Measurements from ENCODE around the gene ECM2.
A peak's percentile ranks its signal among the peaks of the same experiment; 100 is the strongest.

The ECM2 gene

GRCh38 chr9:92500725-92501124 is 35.1 kb downstream of the ECM2 start:
- no peak for DNase-seq (ENCODE audit: low read depth)

- no peak for DNase-seq (ENCODE audit: low read depth)
Measured at GRCh38 chr9:92499701-92500100, 36.1 kb downstream of the ECM2 start.

GRCh38 chr9:92496396-92497176 is 39.2 kb downstream of the ECM2 start:
- no peak for DNase-seq (ENCODE audit: low read depth)

GRCh38 chr9:92494856-92495255 is 40.9 kb downstream of the ECM2 start:
- no peak for DNase-seq (ENCODE audit: low read depth)

GRCh38 chr9:92493749-92494387 is 41.9 kb downstream of the ECM2 start:
- DNase-seq (ENCODE audit: low read depth) = no peak

- no peak for DNase-seq (ENCODE audit: low read depth)
Measured at GRCh38 chr9:92492781-92493401, 42.9 kb downstream of the ECM2 start.

- DNase-seq (ENCODE audit: low read depth) = peak; percentile 29
Measured at GRCh38 chr9:92488681-92489550, 46.9 kb downstream of the ECM2 start.

- DNase-seq (ENCODE audit: low read depth) = no peak
Measured at GRCh38 chr9:92486371-92486770, 49.4 kb downstream of the ECM2 start.

GRCh38 chr9:92484563-92484962 is 51.2 kb downstream of the ECM2 start:
- no peak for DNase-seq (ENCODE audit: low read depth)

GRCh38 chr9:92483627-92484545 is 51.9 kb downstream of the ECM2 start:
- no peak for DNase-seq (ENCODE audit: low read depth)

- no peak for DNase-seq (ENCODE audit: low read depth)
Measured at GRCh38 chr9:92482805-92483204, 53.0 kb downstream of the ECM2 start.

GRCh38 chr9:92482329-92482728 is 53.5 kb downstream of the ECM2 start, which contains the start of gene ASPN:
TSS of gene ASPN (minus strand) at chr9:92482506.
- no peak for DNase-seq (ENCODE audit: low read depth)

- DNase-seq (ENCODE audit: low read depth) = no peak
Measured at GRCh38 chr9:92480986-92481633, 54.7 kb downstream of the ECM2 start.

GRCh38 chr9:92480291-92480771 is 55.5 kb downstream of the ECM2 start:
- no peak for DNase-seq (ENCODE audit: low read depth)

GRCh38 chr9:92479346-92479745 is 56.4 kb downstream of the ECM2 start:
- DNase-seq (ENCODE audit: low read depth) = no peak

- DNase-seq (ENCODE audit: low read depth) = no peak
Measured at GRCh38 chr9:92478783-92479182, 57.0 kb downstream of the ECM2 start.

GRCh38 chr9:92476962-92477361 is 58.8 kb downstream of the ECM2 start:
- no peak for DNase-seq (ENCODE audit: low read depth)

GRCh38 chr9:92474587-92474986 is 61.2 kb downstream of the ECM2 start:
- no peak for DNase-seq (ENCODE audit: low read depth)

GRCh38 chr9:92468206-92468605 is 67.6 kb downstream of the ECM2 start:
- DNase-seq (ENCODE audit: low read depth) = no peak

- no peak for DNase-seq (ENCODE audit: low read depth)
Measured at GRCh38 chr9:92467511-92467910, 68.3 kb downstream of the ECM2 start.
